AG09319 (cell line): Measurements from ENCODE around the gene RCSD1.
"Not testable (repeated sequence)": the region's sequence is repeated elsewhere in the genome, so short reads cannot be mapped to it uniquely, and the experiment has no call there.

Experiments
- DNase-seq: peaks from one replicate; pipeline ENCODE4 v3.0.0-alpha.2; 2010; ENCODE audit warnings: low read depth; ENCODE audit errors: extremely low read depth
- TF ChIP-seq, protein P1 (sequence below): IDR thresholded peaks from 2 replicates; pipeline ENCODE4 v1.5.1; 2011; ENCODE audit warnings: low read depth, mild to moderate bottlenecking, inconsistent platforms, low read length, moderate library complexity

The RCSD1 gene

GRCh38 chr1:167611983-167612382, 18.0 kb upstream of the RCSD1 start:
- TF ChIP-seq, protein P1, sequence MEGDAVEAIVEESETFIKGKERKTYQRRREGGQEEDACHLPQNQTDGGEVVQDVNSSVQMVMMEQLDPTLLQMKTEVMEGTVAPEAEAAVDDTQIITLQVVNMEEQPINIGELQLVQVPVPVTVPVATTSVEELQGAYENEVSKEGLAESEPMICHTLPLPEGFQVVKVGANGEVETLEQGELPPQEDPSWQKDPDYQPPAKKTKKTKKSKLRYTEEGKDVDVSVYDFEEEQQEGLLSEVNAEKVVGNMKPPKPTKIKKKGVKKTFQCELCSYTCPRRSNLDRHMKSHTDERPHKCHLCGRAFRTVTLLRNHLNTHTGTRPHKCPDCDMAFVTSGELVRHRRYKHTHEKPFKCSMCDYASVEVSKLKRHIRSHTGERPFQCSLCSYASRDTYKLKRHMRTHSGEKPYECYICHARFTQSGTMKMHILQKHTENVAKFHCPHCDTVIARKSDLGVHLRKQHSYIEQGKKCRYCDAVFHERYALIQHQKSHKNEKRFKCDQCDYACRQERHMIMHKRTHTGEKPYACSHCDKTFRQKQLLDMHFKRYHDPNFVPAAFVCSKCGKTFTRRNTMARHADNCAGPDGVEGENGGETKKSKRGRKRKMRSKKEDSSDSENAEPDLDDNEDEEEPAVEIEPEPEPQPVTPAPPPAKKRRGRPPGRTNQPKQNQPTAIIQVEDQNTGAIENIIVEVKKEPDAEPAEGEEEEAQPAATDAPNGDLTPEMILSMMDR, result no peak
- no peak for DNase-seq

DNA sequence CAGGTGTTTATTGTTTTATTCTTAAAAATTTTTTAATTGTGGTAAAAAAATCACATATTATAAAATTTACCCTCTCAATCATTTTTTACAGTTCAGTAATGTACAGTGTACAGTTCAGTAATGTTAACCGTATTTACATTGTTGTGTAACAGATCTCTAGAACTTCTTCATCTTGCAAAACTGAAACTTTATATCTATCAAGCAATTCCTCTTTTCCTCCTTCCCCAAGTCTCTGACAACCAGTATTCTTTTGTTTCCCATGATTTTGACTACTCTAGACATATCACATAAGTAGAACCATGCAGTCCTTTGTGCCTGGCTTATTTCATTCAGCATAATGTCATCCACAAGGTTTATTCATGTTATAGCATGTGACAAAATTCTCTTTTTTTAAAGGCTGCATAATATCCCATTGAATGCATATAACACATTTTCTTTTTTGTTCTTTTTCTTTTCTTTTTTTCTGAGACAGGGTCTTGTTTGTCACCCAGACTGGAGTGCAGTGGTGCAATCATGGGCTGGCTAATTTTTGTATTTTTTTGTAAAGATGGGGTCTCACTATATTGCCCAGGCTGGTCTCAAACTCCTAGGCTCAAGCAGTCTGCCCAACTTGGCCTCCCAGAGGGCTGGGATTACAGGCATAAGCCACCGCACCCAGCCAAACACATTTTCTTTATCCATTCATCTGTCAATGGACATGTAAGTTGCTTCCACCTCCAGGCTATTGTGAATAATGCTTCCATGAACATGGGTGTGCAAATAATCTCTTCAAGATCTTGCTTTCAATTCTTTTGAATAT, 17.2 kb upstream of the RCSD1 start:
- DNase-seq, result no peak

DNA sequence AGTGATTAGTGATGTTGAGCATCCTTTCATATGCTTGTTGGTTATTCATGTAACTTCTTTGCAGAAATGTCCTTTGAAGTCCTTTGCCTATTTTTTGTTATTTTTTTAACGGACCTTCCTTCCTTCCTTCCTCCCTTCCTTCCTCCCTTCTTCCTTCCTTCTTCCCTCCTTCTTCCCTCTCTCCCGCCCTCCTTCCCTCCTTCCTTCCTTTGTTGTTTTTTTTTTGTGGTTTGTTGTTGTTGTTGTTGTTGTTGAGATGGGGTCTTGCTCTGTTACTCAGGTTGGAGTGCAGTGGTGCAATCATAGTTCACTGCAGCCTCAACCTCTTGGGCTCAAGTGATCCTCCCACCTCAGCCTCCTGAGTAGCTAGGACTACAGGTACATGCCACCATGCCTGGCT, 16.0 kb upstream of the RCSD1 start:
- DNase-seq, result not testable (repeated sequence)

More for the DNA sequence above, 17.2 kb upstream of the RCSD1 start:
- TF ChIP-seq, protein P1, result no peak

- DNase-seq, result no peak
- TF ChIP-seq, protein P1, result no peak
Observed at GRCh38 chr1:167614851-167615250, 15.2 kb upstream of the RCSD1 start.

GRCh38 chr1:167616521-167616920, 13.5 kb upstream of the RCSD1 start:
- no peak for DNase-seq

DNA sequence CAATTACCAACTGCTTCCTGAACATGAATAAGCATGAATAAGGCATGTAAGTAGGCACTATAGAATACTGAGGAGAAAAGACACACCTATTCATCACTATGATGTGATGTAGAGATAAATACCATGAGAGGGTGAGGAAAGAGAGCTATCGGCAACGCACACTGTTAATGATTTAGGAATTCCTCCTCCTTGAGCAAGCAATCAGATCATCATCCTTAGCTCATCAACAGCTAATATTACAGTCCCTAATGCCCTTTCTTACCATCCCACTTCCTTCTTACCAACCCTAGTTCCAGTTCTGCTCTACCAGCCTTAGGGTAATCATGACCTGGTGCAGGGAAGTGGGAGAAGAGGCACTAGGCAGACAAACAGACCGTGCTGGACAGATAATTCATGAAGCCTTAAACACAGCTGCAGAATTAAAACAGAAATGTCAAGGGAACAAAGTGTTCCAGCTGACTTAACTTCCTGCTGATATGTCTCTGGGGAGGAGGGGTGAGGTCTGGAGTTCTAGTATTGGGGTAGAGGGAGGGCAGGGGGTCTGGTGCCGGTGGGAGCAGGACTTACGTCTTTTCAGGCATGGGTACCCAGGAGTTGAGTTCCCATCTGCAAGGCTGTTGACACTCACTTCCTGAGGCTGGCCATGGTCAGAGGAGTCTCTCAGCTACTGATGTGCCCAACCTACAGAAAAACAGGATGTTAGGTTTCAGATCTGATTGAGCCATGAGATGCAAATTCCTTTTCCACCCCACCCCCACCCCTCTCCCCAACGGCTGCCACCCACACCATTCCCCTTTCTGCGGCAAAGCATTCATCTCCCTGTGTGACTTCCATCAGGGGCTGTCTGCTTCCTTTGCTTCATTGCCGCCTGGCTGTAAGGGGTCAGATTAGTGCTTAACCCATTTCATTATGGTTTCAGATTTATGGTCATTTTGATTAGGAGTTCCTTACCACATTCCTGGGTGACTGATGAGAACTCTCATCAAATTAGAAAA, 12.6 kb upstream of the RCSD1 start:
- no peak for DNase-seq
- TF ChIP-seq, protein P1, result no peak

More at GRCh38 chr1:167616521-167616920, 13.5 kb upstream of the RCSD1 start:
- TF ChIP-seq, protein P1, result no peak

- no peak for DNase-seq
- TF ChIP-seq, protein P1, result no peak
Observed at GRCh38 chr1:167618366-167618765, 11.7 kb upstream of the RCSD1 start.
